NB4 (cell line): ENCODE results near the gene PRTN3.

Experiments
- DNase-seq: peaks from one replicate; pipeline ENCODE4 v3.0.0; 2010; ENCODE audit warnings: low read depth
- H3K4me3 ChIP-seq: one replicate; pipeline ENCODE4 v1.5.1; 2011; ENCODE audit warnings: mild to moderate bottlenecking, low read depth, low read length, moderate library complexity
- MAX ChIP-seq: IDR thresholded peaks from 2 replicates; pipeline ENCODE4 v1.6.1; 2011; ENCODE audit warnings: low read depth, low read length
- MYC ChIP-seq: IDR thresholded peaks from 2 replicates; pipeline ENCODE4 v1.6.1; 2011; ENCODE audit warnings: low read depth, low read length
- POLR2A ChIP-seq: IDR thresholded peaks from 2 replicates; pipeline ENCODE4 v1.6.1; 2011; ENCODE audit warnings: mild to moderate bottlenecking; ENCODE audit not compliant: insufficient read length; ENCODE audit errors: extremely low read depth
- TF ChIP-seq, protein P1 (sequence below): IDR thresholded peaks from one replicate; pipeline ENCODE4 v1.5.1; 2012; ENCODE audit warnings: low read depth, low read length

PRTN3 gene

GRCh38 chr19:811506-812048 is 29.2 kb upstream of the PRTN3 start:
- TF ChIP-seq MYC (no peak), MAX (no peak), POLR2A (no peak)
- TF ChIP-seq, protein P1, sequence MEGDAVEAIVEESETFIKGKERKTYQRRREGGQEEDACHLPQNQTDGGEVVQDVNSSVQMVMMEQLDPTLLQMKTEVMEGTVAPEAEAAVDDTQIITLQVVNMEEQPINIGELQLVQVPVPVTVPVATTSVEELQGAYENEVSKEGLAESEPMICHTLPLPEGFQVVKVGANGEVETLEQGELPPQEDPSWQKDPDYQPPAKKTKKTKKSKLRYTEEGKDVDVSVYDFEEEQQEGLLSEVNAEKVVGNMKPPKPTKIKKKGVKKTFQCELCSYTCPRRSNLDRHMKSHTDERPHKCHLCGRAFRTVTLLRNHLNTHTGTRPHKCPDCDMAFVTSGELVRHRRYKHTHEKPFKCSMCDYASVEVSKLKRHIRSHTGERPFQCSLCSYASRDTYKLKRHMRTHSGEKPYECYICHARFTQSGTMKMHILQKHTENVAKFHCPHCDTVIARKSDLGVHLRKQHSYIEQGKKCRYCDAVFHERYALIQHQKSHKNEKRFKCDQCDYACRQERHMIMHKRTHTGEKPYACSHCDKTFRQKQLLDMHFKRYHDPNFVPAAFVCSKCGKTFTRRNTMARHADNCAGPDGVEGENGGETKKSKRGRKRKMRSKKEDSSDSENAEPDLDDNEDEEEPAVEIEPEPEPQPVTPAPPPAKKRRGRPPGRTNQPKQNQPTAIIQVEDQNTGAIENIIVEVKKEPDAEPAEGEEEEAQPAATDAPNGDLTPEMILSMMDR, result no peak
- no peak overlapping the region for H3K4me3 ChIP-seq
- peak; percentile 41 for DNase-seq

GRCh38 chr19:812049-812746 is 28.6 kb upstream of the PRTN3 start:
- peak; percentile 48 for DNase-seq
- H3K4me3 ChIP-seq, result no peak overlapping the region
- TF ChIP-seq, protein P1, result no peak
- no peak for TF ChIP-seq POLR2A
- no peak for TF ChIP-seq MYC
- TF ChIP-seq MAX, result no peak

DNA sequence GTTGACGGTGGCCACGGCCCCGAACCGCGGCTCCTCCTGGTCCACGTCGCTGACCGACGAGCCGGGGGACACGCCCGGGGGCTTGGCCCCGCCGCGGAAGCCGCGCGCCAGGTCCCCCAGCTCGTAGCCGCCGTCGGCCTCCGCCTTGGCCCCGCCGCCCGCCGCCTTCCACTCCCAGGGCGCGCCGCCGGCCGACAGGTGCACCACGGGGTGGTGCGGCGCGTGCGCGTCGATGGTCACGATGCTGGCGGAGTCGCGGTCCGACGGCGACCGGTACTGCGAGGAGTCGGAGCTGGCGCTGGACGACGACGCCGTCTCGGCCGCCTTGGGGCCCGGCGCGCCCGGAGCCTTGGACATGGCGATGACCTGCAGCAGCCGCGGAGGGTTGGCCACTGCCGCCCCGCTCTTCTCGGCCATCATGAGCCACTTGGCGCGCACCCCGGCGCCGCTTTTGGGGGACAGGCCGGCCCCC is 28.0 kb upstream of the PRTN3 start:
- TF ChIP-seq, protein P1, result no peak
- TF ChIP-seq MYC, result no peak
- TF ChIP-seq POLR2A, result no peak
- TF ChIP-seq MAX, result no peak

DNA sequence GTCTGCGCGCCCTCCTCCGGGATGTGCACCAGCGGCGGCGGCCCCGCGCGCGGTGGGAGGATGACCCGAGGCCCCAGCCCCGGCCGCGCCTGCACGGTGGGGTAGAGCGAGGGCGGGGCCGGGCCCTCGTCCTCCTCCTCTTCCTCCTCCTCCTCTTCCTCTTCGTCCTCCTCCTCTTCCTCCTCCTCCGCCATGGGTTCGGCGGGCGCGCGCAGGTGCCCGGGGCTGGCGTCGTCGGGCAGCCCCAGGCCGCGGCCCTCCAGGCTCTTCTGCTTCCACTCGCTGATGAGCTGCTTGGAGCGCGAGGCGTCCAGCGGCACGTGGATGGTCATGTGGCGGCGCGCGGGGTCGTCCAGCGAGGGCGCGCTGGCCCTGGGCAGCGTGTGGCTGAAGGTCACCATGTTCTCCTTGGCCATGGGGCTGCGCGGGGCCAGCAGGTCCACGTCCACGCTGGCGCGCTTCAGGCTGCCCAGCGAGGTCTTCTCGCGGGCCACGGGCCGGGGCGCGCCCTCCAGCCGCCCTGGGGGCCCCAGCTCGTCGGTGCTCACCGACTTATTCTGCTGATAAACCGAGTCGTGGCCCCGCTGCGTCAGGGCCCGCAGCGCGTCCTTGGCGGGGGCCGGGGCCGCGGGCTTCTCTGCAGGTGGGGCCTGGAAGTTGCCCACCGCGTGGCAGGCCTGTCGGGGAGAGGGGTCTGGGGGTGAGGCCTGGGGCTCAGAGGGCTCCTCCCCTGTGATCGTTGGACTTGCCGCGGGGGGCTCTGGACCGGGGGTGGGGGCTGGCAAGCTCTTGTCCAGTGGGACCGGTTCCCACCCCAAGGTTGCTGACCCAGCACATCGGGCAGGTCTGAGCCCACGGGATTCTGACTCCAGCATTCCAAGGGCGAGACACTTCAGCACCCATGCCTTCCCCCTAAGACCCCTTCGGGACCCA is 27.3 kb upstream of the PRTN3 start:
- DNase-seq, result no peak
- no peak overlapping the region for H3K4me3 ChIP-seq
- no peak for TF ChIP-seq MAX
- no peak for TF ChIP-seq POLR2A
- no peak for TF ChIP-seq MYC
- TF ChIP-seq, protein P1, result no peak

More for the DNA sequence above, 28.0 kb upstream of the PRTN3 start:
- no peak for DNase-seq
- H3K4me3 ChIP-seq, result no peak overlapping the region

- H3K4me3 ChIP-seq, result no peak overlapping the region
- TF ChIP-seq MYC (no peak), MAX (no peak), POLR2A (peak; percentile 6)
- peak; percentile 30 for DNase-seq
Observed at GRCh38 chr19:814152-815078, 26.4 kb upstream of the PRTN3 start.
